Coronary artery (tissue), 2 donors: ENCODE results near the gene ERC2.

Experiments
- DNase-seq: peaks from one replicate; pipeline ENCODE4 v3.0.0-alpha.2; 2017; ENCODE audit warnings: low spot score
- H3K27ac ChIP-seq, 2 donors: fragments of 200-600 bp; sonication (generic); one replicate each; pipeline ENCODE4 v1.5.1; 2016 to 2019
- H3K4me3 ChIP-seq: fragments of 200-600 bp; sonication (generic); 2 replicates; pipeline ENCODE4 v1.5.1; 2016; ENCODE audit warnings: mild to moderate bottlenecking, moderate library complexity
- CTCF ChIP-seq: fragments of 200-600 bp; sonication (generic); IDR thresholded peaks from one replicate; pipeline ENCODE4 v1.5.1; 2019; ENCODE audit warnings: antibody characterized with exemption

The ERC2 gene

DNA sequence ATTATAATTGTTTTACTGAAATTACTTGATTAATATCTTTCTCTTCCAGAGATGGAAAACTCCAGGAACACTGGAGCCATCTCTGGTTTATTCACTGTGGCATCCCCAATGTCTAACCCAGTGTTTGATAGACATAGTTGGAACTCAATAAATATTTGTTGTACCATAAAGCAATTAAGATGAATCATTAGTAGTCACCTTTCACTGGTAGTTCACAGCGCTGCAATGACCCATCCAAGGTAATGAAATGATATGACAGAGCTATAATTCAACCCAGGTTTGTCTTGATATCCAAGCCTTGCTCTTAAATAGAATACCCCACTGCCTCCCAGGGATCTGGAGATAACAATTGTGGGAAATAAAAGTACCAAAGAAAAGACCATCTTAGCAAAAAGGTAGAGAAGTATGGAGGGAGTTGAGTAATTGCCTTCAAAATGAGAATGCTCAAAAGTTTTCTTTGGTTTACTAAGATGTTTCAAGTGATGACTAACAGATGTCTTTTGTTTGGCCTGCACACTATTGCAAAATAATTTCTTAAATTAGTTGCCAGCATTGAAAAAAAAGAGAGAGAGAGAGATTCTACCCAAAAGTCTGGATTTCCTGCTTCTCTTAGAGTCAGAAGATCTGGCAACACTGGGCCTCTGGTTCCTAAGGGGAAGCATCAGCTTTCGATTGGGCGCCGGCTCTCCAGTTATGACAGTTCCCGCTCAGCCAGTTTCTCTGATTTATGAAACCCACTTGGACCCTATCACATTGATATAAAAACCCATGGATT lies 348.5 kb downstream of the ERC2 start:
- no peak for TF ChIP-seq CTCF
- H3K27ac ChIP-seq, result no peak overlapping the region
- H3K4me3 ChIP-seq, result no peak overlapping the region
- no peak for DNase-seq

- no peak for DNase-seq
- no peak for TF ChIP-seq CTCF
- H3K4me3 ChIP-seq, result no peak overlapping the region
- no peak overlapping the region for H3K27ac ChIP-seq
Observed at GRCh38 chr3:56118968-56119367, 349.3 kb downstream of the ERC2 start.

GRCh38 chr3:56115698-56116097 lies 352.6 kb downstream of the ERC2 start:
- no peak for TF ChIP-seq CTCF
- no peak overlapping the region for H3K4me3 ChIP-seq
- H3K27ac ChIP-seq, result no peak overlapping the region
- DNase-seq, result no peak

- no peak for TF ChIP-seq CTCF
- DNase-seq, result no peak
- Histone ChIP-seq H3K27ac (no peak overlapping the region), H3K4me3 (no peak overlapping the region)
Observed at GRCh38 chr3:56115199-56115598, 353.1 kb downstream of the ERC2 start.

- DNase-seq, result no peak
- TF ChIP-seq CTCF, result no peak
- no peak overlapping the region for H3K27ac ChIP-seq
- H3K4me3 ChIP-seq, result no peak overlapping the region
Observed at GRCh38 chr3:56113908-56114307, 354.4 kb downstream of the ERC2 start.

DNA sequence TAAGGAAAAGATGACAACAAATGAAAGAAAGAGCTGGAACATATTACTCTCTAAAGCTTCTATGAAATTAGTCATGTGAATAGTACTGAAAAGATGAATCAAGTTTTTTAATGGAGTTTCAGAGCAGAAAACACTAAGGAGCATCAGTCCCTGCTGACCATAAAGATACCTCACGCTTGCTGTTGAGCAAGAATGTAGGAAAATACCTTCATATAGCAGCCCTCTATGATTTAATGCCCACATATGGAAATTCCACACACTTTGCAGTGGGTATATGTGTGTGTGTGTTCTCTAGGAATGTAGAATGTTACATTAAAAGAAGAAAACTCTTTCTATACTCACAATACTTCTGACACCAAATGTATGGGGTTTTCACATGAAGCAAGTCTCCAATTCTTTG lies 355.0 kb downstream of the ERC2 start:
- Histone ChIP-seq H3K27ac (no peak overlapping the region), H3K4me3 (no peak overlapping the region)
- TF ChIP-seq CTCF, result no peak
- DNase-seq, result no peak

DNA sequence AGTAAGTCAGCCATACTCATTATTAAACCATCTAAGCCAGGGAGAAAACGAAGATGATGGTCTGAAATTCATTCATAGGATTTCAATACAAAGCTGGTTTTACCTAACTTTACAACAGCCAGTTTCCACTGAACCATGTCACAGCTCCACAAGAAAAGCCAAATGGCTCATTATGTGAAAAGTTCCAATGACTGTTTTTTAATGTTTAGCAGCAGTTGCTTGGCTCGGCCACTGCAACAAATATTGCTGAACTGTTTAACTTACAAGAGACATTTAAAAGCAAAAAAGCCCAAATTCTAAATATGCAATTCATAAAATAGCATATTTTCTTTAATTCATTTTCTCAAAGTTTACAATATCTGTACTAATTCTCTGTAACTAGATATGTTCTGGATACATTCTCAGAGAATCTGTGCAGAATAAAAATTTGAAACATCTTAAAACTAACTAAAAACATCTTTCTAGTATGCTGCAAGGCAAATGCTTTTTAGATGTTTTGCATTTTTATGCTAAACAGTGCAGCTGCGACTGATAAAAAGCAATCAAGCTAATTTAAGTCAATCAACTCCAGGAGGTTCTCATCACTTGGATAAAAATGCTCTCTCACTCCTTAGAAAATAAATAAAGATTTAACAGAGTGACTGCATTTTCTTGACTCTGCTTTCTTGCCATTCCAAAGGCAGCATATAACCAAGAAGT lies 356.5 kb downstream of the ERC2 start:
- no peak overlapping the region for H3K4me3 ChIP-seq
- TF ChIP-seq CTCF, result no peak
- H3K27ac ChIP-seq, result no peak overlapping the region
- no peak for DNase-seq
